ENCODE data around the gene ASTE1. TPM values are rescaled to one million over a fixed set of nuclear protein-coding genes. Genes with fewer than 3 reads are reported as not detected.
A peak's percentile ranks its signal among the peaks of the same experiment; 100 is the strongest.

ASTE1 gene
- total RNA-seq = 1 to 10 TPM; 5.0 to 9.0 (median 7.6) TPM

GRCh38 chr3:131026321-131027151, at the start of gene ASTE1, which contains the start of gene NEK11:
ASTE1 (minus strand) TSS chr3:131026825; CDS start chr3:131025306, 1,519 bp downstream.
NEK11 (plus strand) TSS chr3:131026877; CDS start chr3:131029709, 2,832 bp downstream.
- TF ChIP-seq POLR2A (IDR thresholded peaks at IDR 0.05) (no peak), CTCF (IDR thresholded peaks at IDR 0.05) (no peak)
- peak; percentile 89 to 98 for DNase-seq (ENCODE audit: low spot score in 2 of 2)
- intact Hi-C loops (cut with DNase I; ENCODE audit: low total_unique reads) = no loop called here
- 0% methylated on average over 17 to 32 of the region's 56 CpGs for WGBS, 2 donors
- H3K4me3 ChIP-seq (ENCODE audit: low read depth, poor library complexity, severe bottlenecking) = peak within 1 kb of the TSS; percentile 73

GRCh38 chr3:131075632-131076328, 49.2 kb upstream of the ASTE1 start:
- intact Hi-C loops (cut with DNase I; ENCODE audit: low total_unique reads) = no loop called here
- DNase-seq (ENCODE audit: low spot score in 2 of 2) = no peak
- 62 to 73% methylated on average over 4 of the region's 4 CpGs for WGBS, 2 donors
- no peak overlapping the region for H3K4me3 ChIP-seq (ENCODE audit: low read depth, poor library complexity, severe bottlenecking)
- TF ChIP-seq POLR2A (IDR thresholded peaks at IDR 0.05) = no peak
- TF ChIP-seq CTCF (IDR thresholded peaks at IDR 0.05) = no peak

GRCh38 chr3:131072845-131073244, 46.2 kb upstream of the ASTE1 start:
- H3K4me3 ChIP-seq (ENCODE audit: low read depth, poor library complexity, severe bottlenecking) = no peak overlapping the region
- DNase-seq (ENCODE audit: low spot score in 2 of 2) = peak in 1 of 2 donors; percentile 25
- TF ChIP-seq CTCF (IDR thresholded peaks at IDR 0.05) (no peak), POLR2A (IDR thresholded peaks at IDR 0.05) (no peak)
- 41 to 42% methylated on average over 2 of the region's 2 CpGs for WGBS, 2 donors
- intact Hi-C loops (cut with DNase I; ENCODE audit: low total_unique reads) = no loop called here

- DNase-seq (ENCODE audit: low spot score in 2 of 2) = no peak
- intact Hi-C loops (cut with DNase I; ENCODE audit: low total_unique reads) = no loop called here
- TF ChIP-seq CTCF (IDR thresholded peaks at IDR 0.05) (no peak), POLR2A (IDR thresholded peaks at IDR 0.05) (no peak)
- 53 to 63% methylated on average over 2 of the region's 2 CpGs for WGBS, 2 donors
- no peak overlapping the region for H3K4me3 ChIP-seq (ENCODE audit: low read depth, poor library complexity, severe bottlenecking)
These were observed 45.5 kb upstream of the ASTE1 start for GRCh38 chr3:131072099-131072559.

- DNase-seq (ENCODE audit: low spot score in 2 of 2) = no peak
- H3K4me3 ChIP-seq (ENCODE audit: low read depth, poor library complexity, severe bottlenecking) = no peak overlapping the region
- no peak for TF ChIP-seq CTCF (IDR thresholded peaks at IDR 0.05)
- no peak for TF ChIP-seq POLR2A (IDR thresholded peaks at IDR 0.05)
- intact Hi-C loops (cut with DNase I; ENCODE audit: low total_unique reads) = no loop called here
These were observed 41.4 kb upstream of the ASTE1 start for GRCh38 chr3:131067983-131068382.
